GM23338 (cell line): ENCODE measurements around the gene RSAD1. TPM values are rescaled to one million over a fixed set of nuclear protein-coding genes. Genes with fewer than 3 reads are reported as not detected.

ENCODE experiments used
- CREB1 ChIP-seq: fragments of 250-450 bp; sonication (Bioruptor Pico); IDR thresholded peaks from 2 replicates; pipeline ENCODE4 v1.5.0; 2020; ENCODE audit warnings: low read depth, mild to moderate bottlenecking, moderate library complexity
- EZH2 ChIP-seq: fragments of 200-600 bp; sonication (generic); IDR thresholded peaks from one replicate; pipeline ENCODE4 v1.8.0; 2017; ENCODE audit warnings: antibody characterized with exemption, mild to moderate bottlenecking, low read depth; ENCODE audit not compliant: unreplicated experiment
- JUNB ChIP-seq: IDR thresholded peaks from one replicate; pipeline ENCODE4 v1.6.1; 2016; ENCODE audit warnings: antibody characterized with exemption; ENCODE audit not compliant: unreplicated experiment
- NANOG ChIP-seq: IDR thresholded peaks from 2 replicates; pipeline ENCODE4 v1.6.1; 2016; ENCODE audit warnings: antibody characterized with exemption, borderline replicate concordance
- STAT1 ChIP-seq: IDR thresholded peaks from one replicate; pipeline ENCODE4 v1.6.1; 2016; ENCODE audit warnings: antibody characterized with exemption; ENCODE audit not compliant: unreplicated experiment
- ZNF114 ChIP-seq: fragments of 250-450 bp; sonication (Bioruptor Pico); IDR thresholded peaks from 2 replicates; pipeline ENCODE4 v1.5.0; 2020; ENCODE audit warnings: mild to moderate bottlenecking, moderate library complexity
- ZNF331 ChIP-seq: fragments of 250-450 bp; sonication (Bioruptor Pico); IDR thresholded peaks from 2 replicates; pipeline ENCODE4 v1.5.0; 2020; ENCODE audit warnings: low read depth, mild to moderate bottlenecking, moderate library complexity
- polyA plus RNA-seq: library from polyadenylated mRNA; unstranded; fragments of >200 nt; fragmentation: Nextera tagmentation; extraction: Ambion mirVana; gene quantifications from 2 replicates; pipeline ENCODE4 v1.2.1, GENCODE V29; 2016
- total RNA-seq: library from RNA; depleted of rRNA; stranded (reverse); fragments of >200 nt; shearing (Covaris generic); gene quantifications from 2 replicates; pipeline ENCODE4 v1.2.3, GENCODE V29; 2014
- TF ChIP-seq, protein P1 (sequence below): fragments of 250-450 bp; sonication (Bioruptor Pico); IDR thresholded peaks from 2 replicates; pipeline ENCODE4 v1.5.0; 2020; ENCODE audit warnings: mild to moderate bottlenecking, moderate library complexity
- TF ChIP-seq, protein P2 (sequence below): IDR thresholded peaks from 2 replicates; pipeline ENCODE4 v1.6.1; 2016; ENCODE audit warnings: antibody characterized with exemption
- TF ChIP-seq, protein P3 (sequence below), 2 experiments: fragments of 200-600 bp in 1 of 2; sonication (generic) in 1 of 2; conservative IDR thresholded peaks; 2 replicates each; pipeline versions ENCODE4 v1.5.1 to v1.6.1; 2016 to 2017; ENCODE audit warnings: antibody characterized with exemption in 2 of 2, low read depth in 2 of 2, mild to moderate bottlenecking in 2 of 2, moderate library complexity in 1 of 2

RSAD1 gene
- total and polyA plus RNA-seq, 2 experiments from 2014 or later: 18.4 to 28.7 TPM

DNA sequence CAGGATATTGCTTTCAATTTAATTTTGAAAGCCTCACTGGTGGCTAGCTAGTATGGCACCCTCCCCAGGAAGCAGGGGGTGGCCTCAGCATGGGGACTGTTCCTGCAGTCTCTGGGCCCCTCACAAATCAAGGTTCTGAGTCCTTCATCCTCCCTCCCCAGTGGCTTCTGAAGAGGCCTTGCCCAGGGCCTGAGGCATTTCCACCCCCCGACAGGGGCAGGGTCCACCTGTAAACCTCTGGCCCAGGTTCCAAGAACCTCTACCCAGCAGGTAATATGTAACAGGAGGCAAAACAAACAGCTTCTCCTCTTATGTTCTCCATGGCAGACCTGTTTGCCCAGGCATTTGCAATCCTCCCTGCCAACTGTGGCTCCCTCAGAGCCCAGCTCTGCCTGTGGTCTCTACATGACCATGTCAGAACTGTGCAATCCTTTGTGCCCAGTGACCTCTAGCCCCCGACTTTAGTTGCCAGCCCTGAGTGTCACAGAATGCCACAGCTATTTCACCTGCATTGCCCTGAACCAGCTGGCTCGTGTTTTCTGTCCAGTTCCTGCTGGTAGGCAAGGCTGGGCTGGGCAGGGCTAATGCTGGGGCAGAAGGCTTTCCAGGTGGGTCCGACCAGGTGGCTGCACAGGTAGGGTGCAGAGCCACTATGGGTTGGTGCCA, 38.4 kb upstream of the RSAD1 start (continued):
- TF ChIP-seq, protein P1, sequence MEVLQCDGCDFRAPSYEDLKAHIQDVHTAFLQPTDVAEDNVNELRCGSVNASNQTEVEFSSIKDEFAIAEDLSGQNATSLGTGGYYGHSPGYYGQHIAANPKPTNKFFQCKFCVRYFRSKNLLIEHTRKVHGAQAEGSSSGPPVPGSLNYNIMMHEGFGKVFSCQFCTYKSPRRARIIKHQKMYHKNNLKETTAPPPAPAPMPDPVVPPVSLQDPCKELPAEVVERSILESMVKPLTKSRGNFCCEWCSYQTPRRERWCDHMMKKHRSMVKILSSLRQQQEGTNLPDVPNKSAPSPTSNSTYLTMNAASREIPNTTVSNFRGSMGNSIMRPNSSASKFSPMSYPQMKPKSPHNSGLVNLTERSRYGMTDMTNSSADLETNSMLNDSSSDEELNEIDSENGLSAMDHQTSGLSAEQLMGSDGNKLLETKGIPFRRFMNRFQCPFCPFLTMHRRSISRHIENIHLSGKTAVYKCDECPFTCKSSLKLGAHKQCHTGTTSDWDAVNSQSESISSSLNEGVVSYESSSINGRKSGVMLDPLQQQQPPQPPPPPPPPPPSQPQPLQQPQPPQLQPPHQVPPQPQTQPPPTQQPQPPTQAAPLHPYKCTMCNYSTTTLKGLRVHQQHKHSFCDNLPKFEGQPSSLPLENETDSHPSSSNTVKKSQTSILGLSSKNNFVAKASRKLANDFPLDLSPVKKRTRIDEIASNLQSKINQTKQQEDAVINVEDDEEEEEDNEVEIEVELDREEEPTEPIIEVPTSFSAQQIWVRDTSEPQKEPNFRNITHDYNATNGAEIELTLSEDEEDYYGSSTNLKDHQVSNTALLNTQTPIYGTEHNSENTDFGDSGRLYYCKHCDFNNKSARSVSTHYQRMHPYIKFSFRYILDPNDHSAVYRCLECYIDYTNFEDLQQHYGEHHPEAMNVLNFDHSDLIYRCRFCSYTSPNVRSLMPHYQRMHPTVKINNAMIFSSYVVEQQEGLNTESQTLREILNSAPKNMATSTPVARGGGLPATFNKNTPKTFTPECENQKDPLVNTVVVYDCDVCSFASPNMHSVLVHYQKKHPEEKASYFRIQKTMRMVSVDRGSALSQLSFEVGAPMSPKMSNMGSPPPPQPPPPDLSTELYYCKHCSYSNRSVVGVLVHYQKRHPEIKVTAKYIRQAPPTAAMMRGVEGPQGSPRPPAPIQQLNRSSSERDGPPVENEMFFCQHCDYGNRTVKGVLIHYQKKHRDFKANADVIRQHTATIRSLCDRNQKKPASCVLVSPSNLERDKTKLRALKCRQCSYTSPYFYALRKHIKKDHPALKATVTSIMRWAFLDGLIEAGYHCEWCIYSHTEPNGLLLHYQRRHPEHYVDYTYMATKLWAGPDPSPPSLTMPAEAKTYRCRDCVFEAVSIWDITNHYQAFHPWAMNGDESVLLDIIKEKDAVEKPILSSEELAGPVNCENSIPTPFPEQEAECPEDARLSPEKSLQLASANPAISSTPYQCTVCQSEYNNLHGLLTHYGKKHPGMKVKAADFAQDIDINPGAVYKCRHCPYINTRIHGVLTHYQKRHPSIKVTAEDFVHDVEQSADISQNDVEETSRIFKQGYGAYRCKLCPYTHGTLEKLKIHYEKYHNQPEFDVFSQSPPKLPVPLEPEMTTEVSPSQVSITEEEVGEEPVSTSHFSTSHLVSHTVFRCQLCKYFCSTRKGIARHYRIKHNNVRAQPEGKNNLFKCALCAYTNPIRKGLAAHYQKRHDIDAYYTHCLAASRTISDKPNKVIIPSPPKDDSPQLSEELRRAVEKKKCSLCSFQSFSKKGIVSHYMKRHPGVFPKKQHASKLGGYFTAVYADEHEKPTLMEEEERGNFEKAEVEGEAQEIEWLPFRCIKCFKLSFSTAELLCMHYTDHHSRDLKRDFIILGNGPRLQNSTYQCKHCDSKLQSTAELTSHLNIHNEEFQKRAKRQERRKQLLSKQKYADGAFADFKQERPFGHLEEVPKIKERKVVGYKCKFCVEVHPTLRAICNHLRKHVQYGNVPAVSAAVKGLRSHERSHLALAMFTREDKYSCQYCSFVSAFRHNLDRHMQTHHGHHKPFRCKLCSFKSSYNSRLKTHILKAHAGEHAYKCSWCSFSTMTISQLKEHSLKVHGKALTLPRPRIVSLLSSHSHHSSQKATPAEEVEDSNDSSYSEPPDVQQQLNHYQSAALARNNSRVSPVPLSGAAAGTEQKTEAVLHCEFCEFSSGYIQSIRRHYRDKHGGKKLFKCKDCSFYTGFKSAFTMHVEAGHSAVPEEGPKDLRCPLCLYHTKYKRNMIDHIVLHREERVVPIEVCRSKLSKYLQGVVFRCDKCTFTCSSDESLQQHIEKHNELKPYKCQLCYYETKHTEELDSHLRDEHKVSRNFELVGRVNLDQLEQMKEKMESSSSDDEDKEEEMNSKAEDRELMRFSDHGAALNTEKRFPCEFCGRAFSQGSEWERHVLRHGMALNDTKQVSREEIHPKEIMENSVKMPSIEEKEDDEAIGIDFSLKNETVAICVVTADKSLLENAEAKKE (CRISPR knock-in tag): no peak
- TF ChIP-seq ZNF114: no peak
- no peak for TF ChIP-seq JUNB
- no peak for TF ChIP-seq NANOG
- TF ChIP-seq EZH2: no peak
- TF ChIP-seq, protein P2, sequence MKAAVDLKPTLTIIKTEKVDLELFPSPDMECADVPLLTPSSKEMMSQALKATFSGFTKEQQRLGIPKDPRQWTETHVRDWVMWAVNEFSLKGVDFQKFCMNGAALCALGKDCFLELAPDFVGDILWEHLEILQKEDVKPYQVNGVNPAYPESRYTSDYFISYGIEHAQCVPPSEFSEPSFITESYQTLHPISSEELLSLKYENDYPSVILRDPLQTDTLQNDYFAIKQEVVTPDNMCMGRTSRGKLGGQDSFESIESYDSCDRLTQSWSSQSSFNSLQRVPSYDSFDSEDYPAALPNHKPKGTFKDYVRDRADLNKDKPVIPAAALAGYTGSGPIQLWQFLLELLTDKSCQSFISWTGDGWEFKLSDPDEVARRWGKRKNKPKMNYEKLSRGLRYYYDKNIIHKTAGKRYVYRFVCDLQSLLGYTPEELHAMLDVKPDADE: no peak
- TF ChIP-seq ZNF331 (CRISPR knock-in tag): no peak
- TF ChIP-seq CREB1: no peak
- no peak for TF ChIP-seq STAT1
- TF ChIP-seq, protein P3, sequence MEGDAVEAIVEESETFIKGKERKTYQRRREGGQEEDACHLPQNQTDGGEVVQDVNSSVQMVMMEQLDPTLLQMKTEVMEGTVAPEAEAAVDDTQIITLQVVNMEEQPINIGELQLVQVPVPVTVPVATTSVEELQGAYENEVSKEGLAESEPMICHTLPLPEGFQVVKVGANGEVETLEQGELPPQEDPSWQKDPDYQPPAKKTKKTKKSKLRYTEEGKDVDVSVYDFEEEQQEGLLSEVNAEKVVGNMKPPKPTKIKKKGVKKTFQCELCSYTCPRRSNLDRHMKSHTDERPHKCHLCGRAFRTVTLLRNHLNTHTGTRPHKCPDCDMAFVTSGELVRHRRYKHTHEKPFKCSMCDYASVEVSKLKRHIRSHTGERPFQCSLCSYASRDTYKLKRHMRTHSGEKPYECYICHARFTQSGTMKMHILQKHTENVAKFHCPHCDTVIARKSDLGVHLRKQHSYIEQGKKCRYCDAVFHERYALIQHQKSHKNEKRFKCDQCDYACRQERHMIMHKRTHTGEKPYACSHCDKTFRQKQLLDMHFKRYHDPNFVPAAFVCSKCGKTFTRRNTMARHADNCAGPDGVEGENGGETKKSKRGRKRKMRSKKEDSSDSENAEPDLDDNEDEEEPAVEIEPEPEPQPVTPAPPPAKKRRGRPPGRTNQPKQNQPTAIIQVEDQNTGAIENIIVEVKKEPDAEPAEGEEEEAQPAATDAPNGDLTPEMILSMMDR (conservative IDR thresholded peaks at IDR 0.05; ENCODE audit: low read depth in 2 of 2): no peak
